AG04450 (cell line): ENCODE results near the gene GRK5. TPM values are rescaled to one million over a fixed set of nuclear protein-coding genes. Genes with fewer than 3 reads are reported as not detected.

ENCODE experiments used
- CTCF ChIA-PET: fragments of 300-600, 350-600 bp; formaldehyde crosslinking; extraction: SDS; loops from one replicate; lab custom pipeline; 2022; ENCODE audit warnings: antibody characterized with exemption, inconsistent platforms; lab: Charles Lee
- POLR2A ChIA-PET: fragments of 350-600 bp; formaldehyde crosslinking; extraction: SDS; loops from one replicate; lab custom pipeline; 2021; ENCODE audit warnings: antibody characterized with exemption, inconsistent platforms; lab: Yijun Ruan, JAX
- DNase-seq: peaks from one replicate; pipeline ENCODE4 v3.0.0-alpha.2; 2011; ENCODE audit warnings: low read depth, low spot score
- H3K27ac ChIP-seq: one replicate; pipeline ENCODE4 v1.5.1; 2012; ENCODE audit warnings: low read depth, low read length, control low read depth
- H3K27me3 ChIP-seq: one replicate; pipeline ENCODE4 v1.6.0; 2012; ENCODE audit warnings: low read length; ENCODE audit not compliant: control insufficient read depth, insufficient read depth
- H3K4me3 ChIP-seq: 2 replicates; pipeline ENCODE4 v1.5.1; 2011; ENCODE audit warnings: mild to moderate bottlenecking, low read depth, low read length, control low read depth
- H3K9me3 ChIP-seq: 2 replicates; pipeline ENCODE4 v1.5.1; 2012; ENCODE audit warnings: low read length; ENCODE audit not compliant: control insufficient read depth, insufficient read depth
- polyA plus RNA-seq: library from polyadenylated mRNA; depleted of rRNA; stranded (reverse); fragments of >200 nt; gene quantifications from 2 replicates; pipeline ENCODE4 v1.2.3, GENCODE V29; 2011
- TF ChIP-seq, protein P1 (sequence below): IDR thresholded peaks from 2 replicates; pipeline ENCODE4 v1.5.1; 2011; ENCODE audit warnings: low read depth, low read length, control low read depth, inconsistent platforms

The GRK5 gene
- polyA plus RNA-seq, 1 experiment, result 27.6 TPM

GRCh38 chr10:119417852-119418251 lies 210.5 kb downstream of the GRK5 start:
- POLR2A ChIA-PET, result no interaction called here
- Histone ChIP-seq H3K27ac (peak overlapping the region; percentile 21), H3K27me3 (no peaks in the 10 kb centered on the region), H3K9me3 (no peaks in the 10 kb centered on the region; the same call in 1 of the 2 replicates), H3K4me3 (no peak overlapping the region)
- TF ChIP-seq, protein P1, sequence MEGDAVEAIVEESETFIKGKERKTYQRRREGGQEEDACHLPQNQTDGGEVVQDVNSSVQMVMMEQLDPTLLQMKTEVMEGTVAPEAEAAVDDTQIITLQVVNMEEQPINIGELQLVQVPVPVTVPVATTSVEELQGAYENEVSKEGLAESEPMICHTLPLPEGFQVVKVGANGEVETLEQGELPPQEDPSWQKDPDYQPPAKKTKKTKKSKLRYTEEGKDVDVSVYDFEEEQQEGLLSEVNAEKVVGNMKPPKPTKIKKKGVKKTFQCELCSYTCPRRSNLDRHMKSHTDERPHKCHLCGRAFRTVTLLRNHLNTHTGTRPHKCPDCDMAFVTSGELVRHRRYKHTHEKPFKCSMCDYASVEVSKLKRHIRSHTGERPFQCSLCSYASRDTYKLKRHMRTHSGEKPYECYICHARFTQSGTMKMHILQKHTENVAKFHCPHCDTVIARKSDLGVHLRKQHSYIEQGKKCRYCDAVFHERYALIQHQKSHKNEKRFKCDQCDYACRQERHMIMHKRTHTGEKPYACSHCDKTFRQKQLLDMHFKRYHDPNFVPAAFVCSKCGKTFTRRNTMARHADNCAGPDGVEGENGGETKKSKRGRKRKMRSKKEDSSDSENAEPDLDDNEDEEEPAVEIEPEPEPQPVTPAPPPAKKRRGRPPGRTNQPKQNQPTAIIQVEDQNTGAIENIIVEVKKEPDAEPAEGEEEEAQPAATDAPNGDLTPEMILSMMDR, result no peak
- CTCF ChIA-PET, result interaction anchor here (0.8 to 3.8 kb wide), 5 partner anchors 11 to 219 kb away, joined by 3 to 24 read pairs (median 6); no protein-coding TSS in a partner anchor
- DNase-seq, result no peak

GRCh38 chr10:119418362-119418761 lies 211.0 kb downstream of the GRK5 start:
- ChIA-PET CTCF (interaction anchor here (0.6 to 3.8 kb wide), 5 partner anchors 14 to 219 kb away, joined by 3 to 24 read pairs (median 6); no protein-coding TSS in a partner anchor), POLR2A (no interaction called here)
- H3K9me3 ChIP-seq, result no peaks in the 10 kb centered on the region; the same call in 1 of the 2 replicates
- no peak overlapping the region for H3K4me3 ChIP-seq
- no peak for DNase-seq
- no peak overlapping the region for H3K27ac ChIP-seq
- H3K27me3 ChIP-seq, result no peaks in the 10 kb centered on the region
- TF ChIP-seq, protein P1, result no peak

- TF ChIP-seq, protein P1, result no peak
- no peak overlapping the region for H3K27ac ChIP-seq
- POLR2A ChIA-PET, result no interaction called here
Measured at GRCh38 chr10:119419931-119420330, 212.6 kb downstream of the GRK5 start.

GRCh38 chr10:119420950-119421875 lies 213.8 kb downstream of the GRK5 start:
- DNase-seq, result no peak
- ChIA-PET CTCF (interaction anchor here (0.5 to 3.8 kb wide), 5 partner anchors 209 to 222 kb away, joined by 3 to 24 read pairs (median 7); partner anchors contain the start of gene GRK5), POLR2A (interaction anchor here (2.2 kb wide), 1 partner anchor 214 kb away, joined by 4 read pairs; no protein-coding TSS in a partner anchor)
- H3K9me3 ChIP-seq, result no peaks in the 10 kb centered on the region; the same call in 1 of the 2 replicates
- no peak overlapping the region for H3K4me3 ChIP-seq
- TF ChIP-seq, protein P1, result no peak
- no peak overlapping the region for H3K27ac ChIP-seq
- H3K27me3 ChIP-seq, result no peaks in the 10 kb centered on the region

More at GRCh38 chr10:119419931-119420330, 212.6 kb downstream of the GRK5 start:
- no peak for DNase-seq
- Histone ChIP-seq H3K27me3 (no peaks in the 10 kb centered on the region), H3K9me3 (no peaks in the 10 kb centered on the region), H3K4me3 (no peak overlapping the region)
- CTCF ChIA-PET, result interaction anchor here (0.6 to 3.8 kb wide), 3 partner anchors 18 to 960 kb away, joined by 3 to 24 read pairs (median 3); no protein-coding TSS in a partner anchor
